A549 treated with CpdA at 1 μM for 4 hours (cell line): ENCODE results near the gene ARHGEF25. TPM values are rescaled to one million over a fixed set of nuclear protein-coding genes. Genes with fewer than 3 reads are reported as not detected.

Experiments used
- total RNA-seq: library from RNA; stranded (reverse); fragments of 200-300 nt; extraction: Qiagen RNA extraction; gene quantifications from 5 replicates; pipeline ENCODE4 v1.2.3, GENCODE V29; 2022; ENCODE audit warnings: low read depth

Gene ARHGEF25
- 4.8 to 7.0 TPM (median 6.8 TPM) in 5 replicates for total RNA-seq

GRCh38 chr12:57611108-57611826 is at the start of gene ARHGEF25:
ARHGEF25 (plus strand) TSS chr12:57611435; CDS start chr12:57611895, 460 bp downstream.

GRCh38 chr12:57590864-57591781 is 20.1 kb upstream of the ARHGEF25 start, which contains the start of gene PIP4K2C:
PIP4K2C (plus strand) TSS chr12:57591192; CDS start chr12:57591290, 98 bp downstream.

GRCh38 chr12:57604454-57604991 is 6.7 kb upstream of the ARHGEF25 start, which contains the start of gene DTX3:
DTX3 (plus strand) TSS chr12:57604824; CDS start chr12:57606518, 1,694 bp downstream.

GRCh38 chr12:57632958-57633840 is 22.0 kb downstream of the ARHGEF25 start, which contains the start of gene B4GALNT1:
B4GALNT1 (minus strand) TSS chr12:57633201; CDS start chr12:57632132, 1,069 bp downstream.

Other genes starting within 250 kb of the ARHGEF25 start
- 8.2 to 11.6 TPM (median 10.1 TPM) in 5 replicates for gene R3HDM2, start 180.4 kb upstream of the ARHGEF25 start, total RNA-seq
- 0.03 to 0.07 TPM in 2 of 5 replicates, not detected in the others for gene INHBC, start 176.7 kb upstream of the ARHGEF25 start, total RNA-seq
- gene INHBE, start 156.1 kb upstream of the ARHGEF25 start, total RNA-seq = 0.07 to 0.20 TPM (median 0.13 TPM) in 4 of 5 replicates, not detected in the other
- gene GLI1, start 151.7 kb upstream of the ARHGEF25 start, total RNA-seq = 7.1 to 13.9 TPM (median 12.0 TPM) in 5 replicates
- 0.20 to 0.91 TPM (median 0.40 TPM) in 5 replicates for gene ARHGAP9, start 131.6 kb upstream of the ARHGEF25 start, total RNA-seq
- 151 to 225 TPM (median 156 TPM) in 5 replicates for gene MARS1, start 123.4 kb upstream of the ARHGEF25 start, total RNA-seq
- gene DDIT3, start 90.9 kb upstream of the ARHGEF25 start, total RNA-seq = 35.7 to 48.5 TPM (median 39.1 TPM) in 5 replicates
- gene MBD6, start 88.6 kb upstream of the ARHGEF25 start, total RNA-seq = 23.2 to 32.2 TPM (median 27.5 TPM) in 5 replicates
- 112 to 184 TPM (median 114 TPM) in 5 replicates for gene DCTN2, start 64.2 kb upstream of the ARHGEF25 start, total RNA-seq
- gene KIF5A, start 61.4 kb upstream of the ARHGEF25 start, total RNA-seq = 0.17 to 0.31 TPM (median 0.23 TPM) in 5 replicates
- gene PIP4K2C, start 20.2 kb upstream of the ARHGEF25 start, total RNA-seq = 36.3 to 44.3 TPM (median 42.6 TPM) in 5 replicates
- 14.4 to 21.2 TPM (median 18.1 TPM) in 5 replicates for gene DTX3, start 6.6 kb upstream of the ARHGEF25 start, total RNA-seq
- 36.6 to 54.4 TPM (median 48.1 TPM) in 5 replicates for gene B4GALNT1, start 21.8 kb downstream of the ARHGEF25 start, total RNA-seq
- 116 to 127 TPM (median 119 TPM) in 5 replicates for gene OS9, start 82.7 kb downstream of the ARHGEF25 start, total RNA-seq
- gene AGAP2, start 127.3 kb downstream of the ARHGEF25 start, total RNA-seq = 0.13 to 0.20 TPM (median 0.16 TPM) in 5 replicates
- gene TSPAN31, start 133.6 kb downstream of the ARHGEF25 start, total RNA-seq = 15.7 to 20.4 TPM (median 17.0 TPM) in 5 replicates
- gene CDK4, start 140.9 kb downstream of the ARHGEF25 start, total RNA-seq = 259 to 307 TPM (median 276 TPM) in 5 replicates
- gene MARCHF9, start 143.7 kb downstream of the ARHGEF25 start, total RNA-seq = 6.1 to 8.8 TPM (median 7.5 TPM) in 5 replicates
- 1.4 to 3.7 TPM (median 2.3 TPM) in 5 replicates for gene CYP27B1, start 155.6 kb downstream of the ARHGEF25 start, total RNA-seq
- gene METTL1, start 160.7 kb downstream of the ARHGEF25 start, total RNA-seq = 51.0 to 61.9 TPM (median 57.7 TPM) in 5 replicates
- 4.2 to 7.1 TPM (median 6.1 TPM) in 5 replicates for gene EEF1AKMT3, start 161.2 kb downstream of the ARHGEF25 start, total RNA-seq
- 69.5 to 78.2 TPM (median 73.9 TPM) in 5 replicates for gene TSFM, start 171.4 kb downstream of the ARHGEF25 start, total RNA-seq
- 0.31 to 0.78 TPM (median 0.53 TPM) in 5 replicates for gene AVIL, start 207.3 kb downstream of the ARHGEF25 start, total RNA-seq
- gene CTDSP2, start 235.3 kb downstream of the ARHGEF25 start, total RNA-seq = 44.5 to 56.2 TPM (median 52.3 TPM) in 5 replicates